Fibroblast of the aortic adventitia (primary cell): ENCODE results near the gene CCNO. TPM values are rescaled to one million over a fixed set of nuclear protein-coding genes. Genes with fewer than 3 reads are reported as not detected.

Source experiments
- DNase-seq: peaks from one replicate; pipeline ENCODE4 v3.0.0-alpha.2; 2010; ENCODE audit warnings: low read depth
- H3K4me3 ChIP-seq: 2 replicates; pipeline ENCODE4 v1.5.1; 2011; ENCODE audit warnings: low read depth, mild to moderate bottlenecking, control low read depth, low read length, moderate library complexity
- CTCF ChIP-seq: IDR thresholded peaks from 2 replicates; pipeline ENCODE4 v1.5.1; 2011; ENCODE audit warnings: mild to moderate bottlenecking, low read length, control low read depth, inconsistent platforms; ENCODE audit not compliant: insufficient read depth
- total RNA-seq: library from RNA; depleted of rRNA; stranded (reverse); fragments of >200 nt; gene quantifications from 2 replicates; pipeline ENCODE4 v1.2.3, GENCODE V29; 2012; ENCODE audit warnings: low replicate concordance

Gene CCNO
- total RNA-seq, 1 donor, result 0.18 TPM

DNA sequence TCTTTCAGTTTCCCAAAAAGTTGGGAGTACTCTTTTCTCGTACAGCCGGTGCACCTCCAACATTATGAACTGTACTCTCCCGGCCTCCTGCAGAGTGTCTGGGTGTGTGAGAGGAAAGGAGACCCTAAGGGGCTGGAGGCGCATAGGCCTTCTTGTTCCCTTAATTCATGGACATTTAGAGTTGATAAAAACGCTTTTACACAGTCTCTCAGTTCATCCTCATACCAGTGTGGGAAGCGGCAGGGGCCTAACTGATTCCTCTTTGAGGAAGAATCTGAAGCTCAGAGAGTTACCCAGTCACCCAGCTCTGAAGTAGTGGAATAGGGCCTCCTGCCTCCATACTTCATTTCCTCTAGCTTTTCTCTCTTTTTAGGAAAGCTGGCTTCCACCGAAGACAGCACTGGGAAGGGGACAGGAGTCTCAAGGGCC is 9.6 kb downstream of the CCNO start:
- no peak for TF ChIP-seq CTCF
- DNase-seq, result no peak

GRCh38 chr5:55222985-55223811 is 10.2 kb downstream of the CCNO start:
- no peak for DNase-seq
- H3K4me3 ChIP-seq, result no peak overlapping the region
- TF ChIP-seq CTCF, result no peak

More for the DNA sequence above, 9.6 kb downstream of the CCNO start:
- no peak overlapping the region for H3K4me3 ChIP-seq

DNA sequence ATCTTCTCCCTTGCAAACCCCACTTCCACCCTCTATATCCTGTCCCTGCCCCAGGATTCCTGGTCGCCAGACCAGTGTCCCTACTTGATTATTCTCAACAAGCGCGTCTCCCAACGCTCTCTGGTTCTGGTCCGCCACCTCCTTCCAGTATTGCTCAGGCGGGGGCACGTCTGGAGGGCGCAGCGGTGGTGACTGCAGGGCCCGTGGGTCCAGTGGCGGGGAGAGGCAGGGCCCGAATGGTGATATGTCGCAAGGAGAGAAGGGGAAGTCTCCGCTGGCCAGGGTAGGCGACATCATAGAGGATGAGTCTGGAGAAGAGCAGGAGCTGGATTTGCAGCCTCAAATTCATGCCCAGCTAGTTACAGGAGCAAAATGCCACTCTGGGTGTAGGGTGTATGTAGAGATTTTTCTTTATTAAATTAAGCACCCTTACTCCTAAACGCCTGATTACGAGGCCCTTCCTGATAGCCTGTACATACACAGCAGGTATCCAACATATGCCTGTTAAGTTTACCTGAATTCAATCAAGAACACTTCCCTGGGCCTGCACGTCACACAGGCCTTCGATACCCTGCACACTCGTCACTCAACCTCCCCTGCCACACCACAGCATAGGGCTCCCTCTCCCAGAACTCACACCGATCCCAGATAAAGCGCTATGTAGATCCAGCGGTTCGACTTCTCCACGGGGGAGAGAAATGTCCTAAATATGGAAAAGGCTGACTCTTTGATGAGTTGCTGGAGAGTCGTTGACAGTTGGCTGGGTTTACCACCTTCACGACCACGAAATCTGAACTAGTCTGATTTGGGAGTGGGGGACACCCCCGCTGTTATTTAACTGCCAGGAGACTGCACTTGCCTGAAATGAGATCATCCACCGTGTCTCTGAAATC is 11.1 kb downstream of the CCNO start:
- TF ChIP-seq CTCF, result no peak
- no peak overlapping the region for H3K4me3 ChIP-seq
- no peak for DNase-seq

GRCh38 chr5:55220433-55221185 is 12.8 kb downstream of the CCNO start:
- H3K4me3 ChIP-seq, result peak overlapping the region; percentile 33
- no peak for TF ChIP-seq CTCF
- no peak for DNase-seq

- no peak for TF ChIP-seq CTCF
- DNase-seq, result no peak
- no peak overlapping the region for H3K4me3 ChIP-seq
Observed at GRCh38 chr5:55219770-55220169, 13.6 kb downstream of the CCNO start.

DNA sequence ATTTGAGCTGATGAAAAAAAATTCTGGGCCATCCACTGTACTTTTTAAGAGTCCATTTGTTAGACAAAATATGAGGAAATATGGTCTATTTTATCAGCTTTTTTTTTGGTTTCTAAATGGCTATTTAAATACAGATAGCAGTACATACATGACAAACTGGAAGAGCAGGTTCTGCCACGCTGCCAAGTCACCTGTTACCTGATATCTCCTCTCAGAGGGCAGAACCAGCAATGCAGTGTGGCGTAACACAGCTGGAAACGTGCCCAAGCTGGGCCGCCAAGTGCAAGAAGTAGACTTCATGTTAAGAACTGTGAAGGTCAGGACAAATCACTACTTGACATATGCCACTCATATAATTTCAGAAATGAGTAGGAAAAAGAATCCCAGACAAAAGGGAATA is 14.4 kb downstream of the CCNO start:
- DNase-seq, result no peak

More for the DNA sequence above, 14.4 kb downstream of the CCNO start:
- H3K4me3 ChIP-seq, result no peak overlapping the region
- TF ChIP-seq CTCF, result no peak
